22Rv1 (cell line): ENCODE measurements around the gene LAMA2.

ENCODE experiments used
- H3K27ac ChIP-seq: fragments of 450-650 bp; 2 replicates; pipeline ENCODE4 v1.5.1; 2017
- ZFX ChIP-seq: fragments of 450-650 bp; IDR thresholded peaks from 2 replicates; pipeline ENCODE4 v1.6.1; 2017; ENCODE audit warnings: antibody characterized with exemption, borderline replicate concordance
- TF ChIP-seq, protein P1 (sequence below): fragments of 450-650 bp; IDR thresholded peaks from 2 replicates; pipeline ENCODE4 v1.5.1; 2017; ENCODE audit warnings: mild to moderate bottlenecking

Gene LAMA2

DNA sequence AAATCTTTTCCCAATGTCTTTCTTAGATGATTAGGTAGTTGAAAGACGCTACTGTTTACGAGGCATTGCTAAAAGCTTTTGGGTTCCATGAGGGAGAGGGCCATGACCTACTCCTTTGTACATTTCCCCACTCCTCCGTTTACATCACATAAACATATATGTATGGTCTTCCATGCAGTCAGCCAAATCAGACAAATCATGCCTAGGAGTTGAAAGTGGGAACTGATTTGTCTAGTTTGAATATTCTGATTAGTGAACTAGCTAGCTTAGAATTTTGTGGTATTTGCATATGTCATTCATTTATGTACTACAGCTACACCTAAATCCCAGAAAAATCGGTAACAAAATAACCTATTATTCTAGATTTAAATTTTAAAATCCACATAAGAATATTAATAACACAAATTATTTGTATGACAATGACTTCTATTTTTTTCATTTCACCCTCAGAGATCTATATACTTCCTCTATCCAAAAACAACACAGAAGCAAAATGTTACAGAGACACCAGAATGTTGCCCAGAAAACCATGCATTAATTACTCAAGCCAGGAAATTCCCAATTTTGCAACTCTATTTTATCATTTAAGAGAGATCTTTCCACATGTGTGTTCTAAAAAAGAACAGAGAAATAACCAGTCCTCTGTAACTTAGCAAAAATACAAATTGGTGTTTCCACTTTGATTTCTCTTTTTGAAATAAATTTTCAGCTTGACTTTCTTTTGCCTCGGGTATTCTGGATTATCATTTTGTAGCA, 231.9 kb downstream of the LAMA2 start:
- TF ChIP-seq, protein P1, sequence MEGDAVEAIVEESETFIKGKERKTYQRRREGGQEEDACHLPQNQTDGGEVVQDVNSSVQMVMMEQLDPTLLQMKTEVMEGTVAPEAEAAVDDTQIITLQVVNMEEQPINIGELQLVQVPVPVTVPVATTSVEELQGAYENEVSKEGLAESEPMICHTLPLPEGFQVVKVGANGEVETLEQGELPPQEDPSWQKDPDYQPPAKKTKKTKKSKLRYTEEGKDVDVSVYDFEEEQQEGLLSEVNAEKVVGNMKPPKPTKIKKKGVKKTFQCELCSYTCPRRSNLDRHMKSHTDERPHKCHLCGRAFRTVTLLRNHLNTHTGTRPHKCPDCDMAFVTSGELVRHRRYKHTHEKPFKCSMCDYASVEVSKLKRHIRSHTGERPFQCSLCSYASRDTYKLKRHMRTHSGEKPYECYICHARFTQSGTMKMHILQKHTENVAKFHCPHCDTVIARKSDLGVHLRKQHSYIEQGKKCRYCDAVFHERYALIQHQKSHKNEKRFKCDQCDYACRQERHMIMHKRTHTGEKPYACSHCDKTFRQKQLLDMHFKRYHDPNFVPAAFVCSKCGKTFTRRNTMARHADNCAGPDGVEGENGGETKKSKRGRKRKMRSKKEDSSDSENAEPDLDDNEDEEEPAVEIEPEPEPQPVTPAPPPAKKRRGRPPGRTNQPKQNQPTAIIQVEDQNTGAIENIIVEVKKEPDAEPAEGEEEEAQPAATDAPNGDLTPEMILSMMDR, result no peak
- TF ChIP-seq ZFX, result no peak
- H3K27ac ChIP-seq, result no peak overlapping the region

DNA sequence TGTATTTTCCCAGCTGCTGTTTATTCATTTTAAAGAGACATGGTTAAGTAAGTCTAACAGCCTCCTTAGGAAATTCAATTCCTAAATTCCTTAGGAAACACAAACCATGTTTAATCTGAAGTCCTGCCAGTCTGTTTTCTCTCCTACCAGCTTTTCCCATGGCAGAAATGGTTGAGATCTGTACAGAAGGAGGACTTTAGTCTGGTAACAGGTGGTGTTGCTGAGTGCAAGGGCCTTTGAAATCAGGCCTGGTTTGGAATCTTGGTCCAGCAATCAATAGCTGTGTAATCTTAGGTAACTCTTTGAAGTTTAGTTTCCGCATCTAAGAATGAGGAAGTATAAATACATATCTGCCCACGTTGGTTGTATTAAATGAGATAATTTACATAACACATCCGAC, 232.5 kb downstream of the LAMA2 start:
- H3K27ac ChIP-seq, result no peak overlapping the region

DNA sequence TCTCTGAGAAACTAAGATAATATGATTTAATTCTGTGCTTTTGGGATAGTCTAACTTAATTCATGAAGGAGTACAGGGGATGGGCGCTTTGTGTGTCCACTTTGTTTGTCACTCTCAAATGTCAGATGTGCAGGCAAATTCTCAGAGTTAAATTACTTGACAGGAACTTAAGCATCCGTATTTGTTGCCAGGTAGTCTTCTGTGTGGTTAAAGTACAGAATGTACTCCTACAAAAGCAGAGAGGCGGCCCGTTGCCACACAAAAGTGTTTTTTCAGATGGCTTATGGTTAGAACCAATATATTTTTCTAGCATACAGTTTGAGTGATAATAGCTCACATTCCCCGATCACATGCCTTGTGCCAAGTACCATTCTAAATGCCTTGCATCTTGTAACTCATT, 234.4 kb downstream of the LAMA2 start:
- no peak overlapping the region for H3K27ac ChIP-seq
- TF ChIP-seq ZFX, result no peak
- TF ChIP-seq, protein P1, result no peak

More for the DNA sequence above, 232.5 kb downstream of the LAMA2 start:
- TF ChIP-seq, protein P1, result no peak
- no peak for TF ChIP-seq ZFX

DNA sequence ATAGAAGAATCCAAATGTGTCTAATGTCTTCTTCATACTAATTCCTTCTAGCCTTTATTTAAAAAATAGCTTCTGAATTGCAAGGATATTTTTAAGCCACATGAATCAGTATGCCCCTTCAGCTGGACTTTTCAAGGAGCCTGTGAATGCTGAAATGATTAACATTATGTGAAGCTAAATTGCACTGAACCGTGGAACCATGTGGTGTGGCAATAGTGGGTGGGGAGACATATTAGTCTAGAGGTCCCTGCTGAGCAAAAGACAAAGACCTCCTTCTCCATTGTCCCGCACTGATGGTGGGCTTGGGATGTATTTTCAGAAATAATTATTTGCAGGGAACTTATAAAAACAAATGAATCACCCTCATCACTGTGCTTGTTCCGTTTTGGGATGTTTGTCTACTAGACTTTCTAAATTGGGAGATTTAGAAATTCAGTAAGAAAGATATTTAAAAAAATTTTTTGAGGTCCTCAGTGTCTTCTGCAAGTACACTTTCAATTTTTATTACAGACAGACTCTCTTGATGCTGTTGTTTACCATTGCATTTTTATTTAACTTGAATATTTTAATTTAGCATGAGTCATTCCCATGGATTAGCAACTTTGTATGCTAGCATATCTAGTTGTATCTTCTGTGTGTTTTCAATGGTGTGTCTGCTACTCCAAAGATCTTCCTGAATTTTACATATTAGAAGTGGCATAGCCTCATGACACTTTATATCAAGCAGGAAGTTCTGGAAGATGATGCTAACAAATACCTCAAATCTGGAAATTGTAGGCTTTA, 238.1 kb downstream of the LAMA2 start:
- no peak for TF ChIP-seq ZFX
- TF ChIP-seq, protein P1, result no peak

DNA sequence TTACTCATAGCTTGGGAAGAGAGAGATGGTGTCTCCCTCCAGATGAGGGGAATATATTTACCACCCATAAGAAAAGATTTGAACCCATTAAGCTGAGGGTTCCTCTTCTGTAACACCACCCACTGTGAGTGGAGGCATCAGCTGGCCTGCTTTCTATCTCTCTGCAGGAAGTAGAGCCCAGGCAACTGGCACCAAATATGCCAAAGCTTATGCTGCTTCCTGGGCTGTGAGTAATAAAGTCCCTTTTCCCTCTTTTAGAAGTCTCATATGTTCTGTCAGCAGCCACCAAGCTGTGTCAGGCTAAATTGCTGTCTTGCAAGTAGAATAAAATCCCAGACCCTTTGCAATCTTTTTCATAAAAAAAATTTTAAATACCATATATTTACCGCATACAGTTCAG, 241.4 kb downstream of the LAMA2 start:
- no peak overlapping the region for H3K27ac ChIP-seq
- TF ChIP-seq, protein P1, result no peak
- no peak for TF ChIP-seq ZFX

More for the DNA sequence above, 238.1 kb downstream of the LAMA2 start:
- no peak overlapping the region for H3K27ac ChIP-seq

DNA sequence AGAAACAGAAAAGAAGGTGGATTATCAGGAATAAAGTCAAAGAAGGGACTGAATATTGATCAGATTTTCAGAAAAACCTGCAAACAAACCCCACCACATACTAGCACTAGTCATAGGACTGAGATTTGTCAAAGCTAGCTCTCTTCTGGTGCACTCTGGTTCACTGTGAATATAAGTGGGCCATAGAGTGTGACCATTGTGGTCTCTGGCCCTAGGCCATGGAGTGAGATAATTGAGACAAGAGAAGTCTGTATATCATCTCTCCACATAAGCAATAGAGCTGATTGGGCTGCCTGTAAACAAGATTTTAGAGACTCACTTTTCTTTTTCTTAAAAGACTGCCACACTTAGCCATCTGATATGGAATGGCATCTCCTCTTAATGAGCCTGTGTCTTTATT, 247.2 kb downstream of the LAMA2 start:
- no peak overlapping the region for H3K27ac ChIP-seq
- TF ChIP-seq, protein P1, result no peak
- no peak for TF ChIP-seq ZFX

DNA sequence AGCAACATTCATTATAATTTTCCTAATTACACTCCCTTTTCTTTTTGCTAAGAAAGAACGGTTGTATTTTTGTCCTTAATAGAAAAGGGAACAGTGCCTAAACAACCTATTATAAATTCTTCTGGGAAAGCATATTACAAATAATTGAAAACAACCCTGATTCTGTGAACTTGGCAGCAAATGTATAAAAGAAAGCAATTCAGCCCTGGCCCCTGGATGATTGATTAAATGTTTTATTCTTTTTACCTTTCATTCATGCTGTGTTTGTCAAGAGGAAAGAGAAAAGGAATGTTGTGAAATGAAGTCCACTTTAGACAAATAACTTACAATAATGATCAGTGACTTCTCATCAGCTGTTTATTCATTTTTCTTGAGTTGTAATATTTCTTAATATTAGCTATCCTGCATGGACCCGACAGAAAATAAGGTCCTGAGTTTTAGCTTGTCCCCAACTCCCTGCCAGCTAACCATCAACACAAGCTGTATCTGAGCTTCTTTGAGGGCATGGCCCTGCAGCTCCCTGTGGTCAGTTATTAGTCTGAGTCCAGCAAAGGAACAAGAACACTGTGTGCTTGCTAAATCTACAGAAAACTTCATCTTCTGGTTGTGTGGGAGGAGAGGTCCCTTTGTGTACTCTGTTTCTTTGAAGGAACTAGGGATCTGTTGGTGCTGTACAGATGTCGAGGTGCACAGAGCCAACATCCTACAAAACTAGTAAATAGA, 248.2 kb downstream of the LAMA2 start:
- no peak for TF ChIP-seq ZFX
- TF ChIP-seq, protein P1, result no peak
- no peak overlapping the region for H3K27ac ChIP-seq
